AG04450 (cell line): ENCODE measurements around the gene PRKAG2. TPM values are rescaled to one million over a fixed set of nuclear protein-coding genes. Genes with fewer than 3 reads are reported as not detected.

Experiments
- CTCF ChIA-PET: fragments of 300-600, 350-600 bp; formaldehyde crosslinking; extraction: SDS; loops from one replicate; lab custom pipeline; 2022; ENCODE audit warnings: antibody characterized with exemption, inconsistent platforms; lab: Charles Lee
- POLR2A ChIA-PET: fragments of 350-600 bp; formaldehyde crosslinking; extraction: SDS; loops from one replicate; lab custom pipeline; 2021; ENCODE audit warnings: antibody characterized with exemption, inconsistent platforms; lab: Yijun Ruan, JAX
- DNase-seq: peaks from one replicate; pipeline ENCODE4 v3.0.0-alpha.2; 2011; ENCODE audit warnings: low read depth, low spot score
- H3K27ac ChIP-seq: one replicate; pipeline ENCODE4 v1.5.1; 2012; ENCODE audit warnings: low read depth, low read length, control low read depth
- H3K27me3 ChIP-seq: one replicate; pipeline ENCODE4 v1.6.0; 2012; ENCODE audit warnings: low read length; ENCODE audit not compliant: control insufficient read depth, insufficient read depth
- H3K4me3 ChIP-seq: 2 replicates; pipeline ENCODE4 v1.5.1; 2011; ENCODE audit warnings: mild to moderate bottlenecking, low read depth, low read length, control low read depth
- H3K9me3 ChIP-seq: 2 replicates; pipeline ENCODE4 v1.5.1; 2012; ENCODE audit warnings: low read length; ENCODE audit not compliant: control insufficient read depth, insufficient read depth
- polyA plus RNA-seq: library from polyadenylated mRNA; depleted of rRNA; stranded (reverse); fragments of >200 nt; gene quantifications from 2 replicates; pipeline ENCODE4 v1.2.3, GENCODE V29; 2011
- TF ChIP-seq, protein P1 (sequence below): IDR thresholded peaks from 2 replicates; pipeline ENCODE4 v1.5.1; 2011; ENCODE audit warnings: low read depth, low read length, control low read depth, inconsistent platforms

The PRKAG2 gene
- polyA plus RNA-seq, 1 experiment, result 45.0 TPM

DNA sequence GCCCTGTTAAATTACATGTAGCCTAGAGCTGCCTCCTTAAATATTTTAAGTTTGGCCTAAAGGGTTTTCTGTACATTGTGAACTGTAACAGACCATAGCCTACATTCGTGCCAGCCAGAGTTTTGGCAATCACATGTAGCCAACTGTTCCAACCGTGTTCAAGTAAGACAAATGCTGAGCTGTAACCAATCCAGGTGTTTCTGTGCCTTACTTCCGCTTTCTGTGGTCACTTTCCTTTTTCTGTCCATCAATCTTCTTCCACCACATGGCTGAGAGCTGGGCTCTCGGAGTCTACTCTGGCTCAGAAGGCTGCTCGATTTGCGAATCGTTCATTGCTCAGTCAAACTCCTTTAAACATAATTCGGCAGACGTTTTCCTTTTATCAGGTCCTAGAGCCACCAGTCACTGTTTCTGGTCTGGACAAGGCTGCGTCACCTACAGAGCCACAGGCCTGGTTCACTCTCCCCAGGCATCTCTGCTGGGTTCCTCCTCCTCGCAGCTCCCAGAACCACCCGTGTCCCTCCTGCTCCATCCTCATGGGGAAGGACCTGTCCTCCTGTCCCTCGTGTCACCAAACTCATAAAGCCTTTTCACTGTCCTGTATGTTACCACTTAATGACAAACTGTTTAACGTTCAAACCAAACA, 199.2 kb downstream of the PRKAG2 start:
- H3K27me3 ChIP-seq, result no peaks in the 10 kb centered on the region
- ChIA-PET POLR2A (no interaction called here), CTCF (no interaction called here)
- H3K9me3 ChIP-seq, result no peaks in the 10 kb centered on the region; the same call in 1 of the 2 replicates
- DNase-seq, result no peak
- TF ChIP-seq, protein P1, sequence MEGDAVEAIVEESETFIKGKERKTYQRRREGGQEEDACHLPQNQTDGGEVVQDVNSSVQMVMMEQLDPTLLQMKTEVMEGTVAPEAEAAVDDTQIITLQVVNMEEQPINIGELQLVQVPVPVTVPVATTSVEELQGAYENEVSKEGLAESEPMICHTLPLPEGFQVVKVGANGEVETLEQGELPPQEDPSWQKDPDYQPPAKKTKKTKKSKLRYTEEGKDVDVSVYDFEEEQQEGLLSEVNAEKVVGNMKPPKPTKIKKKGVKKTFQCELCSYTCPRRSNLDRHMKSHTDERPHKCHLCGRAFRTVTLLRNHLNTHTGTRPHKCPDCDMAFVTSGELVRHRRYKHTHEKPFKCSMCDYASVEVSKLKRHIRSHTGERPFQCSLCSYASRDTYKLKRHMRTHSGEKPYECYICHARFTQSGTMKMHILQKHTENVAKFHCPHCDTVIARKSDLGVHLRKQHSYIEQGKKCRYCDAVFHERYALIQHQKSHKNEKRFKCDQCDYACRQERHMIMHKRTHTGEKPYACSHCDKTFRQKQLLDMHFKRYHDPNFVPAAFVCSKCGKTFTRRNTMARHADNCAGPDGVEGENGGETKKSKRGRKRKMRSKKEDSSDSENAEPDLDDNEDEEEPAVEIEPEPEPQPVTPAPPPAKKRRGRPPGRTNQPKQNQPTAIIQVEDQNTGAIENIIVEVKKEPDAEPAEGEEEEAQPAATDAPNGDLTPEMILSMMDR, result no peak
- H3K4me3 ChIP-seq, result no peak overlapping the region
- no peak overlapping the region for H3K27ac ChIP-seq

DNA sequence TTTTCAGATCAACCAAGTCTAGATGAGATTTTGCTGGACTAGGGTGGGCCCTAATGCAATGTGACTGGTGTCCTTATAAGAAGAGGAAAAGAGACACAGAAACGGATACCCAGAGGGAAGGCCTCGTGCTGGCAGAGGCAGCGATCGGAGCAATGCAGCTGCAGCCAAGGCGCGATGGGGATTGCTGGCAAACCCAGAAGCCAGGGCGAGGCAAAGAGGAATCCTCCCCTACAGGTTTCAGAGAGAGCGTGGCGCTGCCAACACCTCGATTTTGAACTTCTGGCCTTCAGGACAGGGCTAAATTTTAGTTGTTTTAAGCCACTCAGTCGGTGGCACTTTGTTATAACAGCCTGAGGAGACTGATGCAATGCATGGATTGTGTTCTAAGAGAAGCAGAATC, 200.2 kb downstream of the PRKAG2 start:
- no peak overlapping the region for H3K27ac ChIP-seq
- TF ChIP-seq, protein P1, result no peak
- no peak overlapping the region for H3K4me3 ChIP-seq
- no peaks in the 10 kb centered on the region for H3K27me3 ChIP-seq
- POLR2A ChIA-PET, result no interaction called here
- DNase-seq, result no peak
- H3K9me3 ChIP-seq, result no peaks in the 10 kb centered on the region; the same call in 1 of the 2 replicates
- CTCF ChIA-PET, result no interaction called here

DNA sequence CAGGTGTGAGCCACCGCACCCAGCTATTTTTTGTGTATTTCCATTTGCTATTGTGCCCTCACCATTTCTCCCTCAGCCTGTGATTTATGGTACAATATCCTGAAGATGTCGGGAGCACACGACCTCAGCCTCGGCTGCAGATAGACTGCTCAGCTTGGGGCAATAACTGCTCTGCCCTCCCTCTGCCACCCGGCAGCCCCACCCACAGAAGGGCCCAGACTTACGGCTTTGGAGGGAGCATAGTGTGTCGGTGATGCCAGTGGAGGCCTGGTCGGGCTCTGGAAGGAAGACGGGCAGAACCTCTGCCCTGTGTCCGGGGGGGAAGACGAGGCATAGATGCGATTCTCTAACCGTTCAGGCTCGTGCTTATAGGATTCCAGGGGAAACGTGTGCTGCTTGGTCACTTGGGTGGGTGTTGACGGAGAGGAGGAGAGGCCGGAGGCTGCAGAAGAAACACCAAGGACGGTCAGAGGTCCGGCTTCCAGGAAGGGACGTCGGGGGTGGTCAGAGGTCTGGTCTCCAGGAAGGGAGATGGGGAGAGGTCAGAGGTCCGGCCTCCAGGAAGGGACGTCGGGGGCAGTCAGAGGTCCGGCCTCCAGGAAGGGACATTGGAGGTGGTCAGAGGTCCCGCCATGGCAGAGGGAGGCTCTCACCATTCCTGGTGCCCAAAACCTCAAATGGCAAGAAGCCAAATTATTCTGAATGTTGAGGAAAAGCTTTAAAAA, 201.6 kb downstream of the PRKAG2 start:
- no peaks in the 10 kb centered on the region for H3K27me3 ChIP-seq
- TF ChIP-seq, protein P1, result no peak
- ChIA-PET POLR2A (no interaction called here), CTCF (interaction anchor here (0.6 kb wide), 1 partner anchor 263 kb away, joined by 5 read pairs; no protein-coding TSS in a partner anchor)
- no peak for DNase-seq
- no peak overlapping the region for H3K27ac ChIP-seq
- H3K4me3 ChIP-seq, result no peak overlapping the region
- no peaks in the 10 kb centered on the region; the same call in 1 of the 2 replicates for H3K9me3 ChIP-seq

DNA sequence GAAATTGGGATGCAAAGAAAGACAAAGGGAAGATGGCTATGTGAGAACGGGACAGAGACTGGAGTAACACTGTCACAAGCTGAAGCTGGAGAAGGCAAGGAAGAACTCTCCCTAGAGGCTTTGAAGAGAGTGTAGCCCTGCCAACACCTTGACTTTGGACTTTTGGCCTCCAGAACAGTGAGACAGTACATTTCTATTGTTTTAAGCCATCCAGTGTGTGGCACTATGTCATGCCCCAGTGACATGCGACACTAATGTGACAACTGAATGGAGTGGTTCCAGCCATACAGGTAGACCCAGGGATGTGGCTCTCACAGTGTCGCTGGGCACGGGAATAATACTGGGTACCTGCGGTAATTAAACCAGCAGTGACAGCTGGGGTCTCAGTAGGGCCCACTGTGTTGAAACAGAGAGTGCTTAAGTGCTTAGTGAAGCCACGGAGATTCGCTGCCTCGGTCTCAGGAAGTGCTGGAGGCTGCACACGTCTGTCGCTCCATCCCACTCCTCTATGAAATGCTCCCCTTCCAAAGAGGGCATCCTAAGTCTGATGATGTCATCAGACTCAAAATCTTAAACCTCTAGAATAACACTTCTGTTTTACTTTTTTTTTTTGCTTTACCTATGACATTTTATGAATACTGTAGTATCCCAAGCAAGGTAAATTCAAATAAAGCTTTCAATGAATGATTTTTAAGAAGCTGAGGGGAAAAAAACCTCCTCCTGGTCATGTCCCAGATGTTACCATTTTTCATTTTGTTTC, 202.6 kb downstream of the PRKAG2 start:
- TF ChIP-seq, protein P1, result no peak
- Histone ChIP-seq H3K9me3 (no peaks in the 10 kb centered on the region; the same call in 1 of the 2 replicates), H3K4me3 (no peak overlapping the region), H3K27ac (no peak overlapping the region), H3K27me3 (no peaks in the 10 kb centered on the region)
- DNase-seq, result no peak
- ChIA-PET CTCF (interaction anchor here (0.6 kb wide), 1 partner anchor 262 kb away, joined by 5 read pairs; no protein-coding TSS in a partner anchor), POLR2A (no interaction called here)
